Trophoblast cell (in vitro differentiated cells and primary cell): ENCODE data around the gene LDLRAD4.
A peak's percentile ranks its signal among the peaks of the same experiment; 100 is the strongest.

Experiments
- DNase-seq, 2 donors: peaks; one replicate each; pipeline ENCODE4 v3.0.0-alpha.2; 2016
- H2AFZ ChIP-seq: 2 replicates; pipeline ENCODE4 v1.6.1; 2013; ENCODE audit warnings: low read length, moderate library complexity, mild to moderate bottlenecking; ENCODE audit not compliant: insufficient read depth, poor library complexity
- H2AK5ac ChIP-seq: 2 replicates; pipeline ENCODE4 v1.6.1; 2013; ENCODE audit warnings: mild to moderate bottlenecking, low read length
- H2BK120ac ChIP-seq: 2 replicates; pipeline ENCODE4 v1.6.1; 2013; ENCODE audit warnings: low read length, mild to moderate bottlenecking, moderate library complexity; ENCODE audit not compliant: insufficient read depth, poor library complexity
- H2BK12ac ChIP-seq: 2 replicates; pipeline ENCODE4 v1.6.1; 2013; ENCODE audit warnings: mild to moderate bottlenecking, low read length, moderate library complexity
- H2BK5ac ChIP-seq: 2 replicates; pipeline ENCODE4 v1.6.1; 2013; ENCODE audit warnings: low read length, low read depth, moderate library complexity, mild to moderate bottlenecking; ENCODE audit not compliant: poor library complexity
- H3K14ac ChIP-seq: 2 replicates; pipeline ENCODE4 v1.6.1; 2013; ENCODE audit warnings: mild to moderate bottlenecking, low read length
- H3K18ac ChIP-seq: 2 replicates; pipeline ENCODE4 v1.6.1; 2013; ENCODE audit warnings: mild to moderate bottlenecking, low read length
- H3K23ac ChIP-seq: 2 replicates; pipeline ENCODE4 v1.6.1; 2013; ENCODE audit warnings: low read length
- H3K27ac ChIP-seq: 2 replicates; pipeline ENCODE4 v1.5.1; 2013; ENCODE audit warnings: low read depth, mild to moderate bottlenecking, inconsistent platforms, low read length, moderate library complexity
- H3K27me3 ChIP-seq: 2 replicates; pipeline ENCODE4 v1.6.1; 2013; ENCODE audit warnings: inconsistent platforms, mild to moderate bottlenecking, low read length, moderate library complexity; ENCODE audit not compliant: insufficient read depth
- H3K36me3 ChIP-seq, 2 experiments: 1 replicate in 1 of 2; 2 replicates in 1 of 2; pipeline ENCODE4 v1.6.1; 2013; ENCODE audit warnings: low read length in 2 of 2, mild to moderate bottlenecking in 2 of 2, moderate library complexity in 1 of 2; ENCODE audit not compliant: insufficient read depth in 2 of 2, control insufficient read depth in 1 of 2
- H3K4ac ChIP-seq: 2 replicates; pipeline ENCODE4 v1.6.1; 2013; ENCODE audit warnings: low read depth, mild to moderate bottlenecking, low read length, moderate library complexity
- H3K4me1 ChIP-seq, 2 experiments: 1 replicate in 1 of 2; 2 replicates in 1 of 2; pipeline ENCODE4 v1.6.1; 2013; ENCODE audit warnings: low read length in 2 of 2, mild to moderate bottlenecking in 2 of 2, moderate library complexity in 1 of 2; ENCODE audit not compliant: insufficient read depth in 2 of 2, control insufficient read depth in 1 of 2
- H3K4me2 ChIP-seq: 2 replicates; pipeline ENCODE4 v1.6.1; 2013; ENCODE audit warnings: inconsistent platforms, mild to moderate bottlenecking, low read length, moderate library complexity
- H3K4me3 ChIP-seq: 2 replicates; pipeline ENCODE4 v1.5.1; 2013; ENCODE audit warnings: mild to moderate bottlenecking, low read depth, low read length, inconsistent platforms
- H3K79me1 ChIP-seq: one replicate; pipeline ENCODE4 v1.6.1; 2013; ENCODE audit warnings: low read length
- H3K79me2 ChIP-seq: 2 replicates; pipeline ENCODE4 v1.6.1; 2013; ENCODE audit warnings: low read length, mild to moderate bottlenecking; ENCODE audit not compliant: control insufficient read depth, insufficient read depth, poor library complexity
- H3K9ac ChIP-seq: 2 replicates; pipeline ENCODE4 v1.6.1; 2013; ENCODE audit warnings: mild to moderate bottlenecking, low read length
- H3K9me3 ChIP-seq: 2 replicates; pipeline ENCODE4 v1.6.1; 2013; ENCODE audit warnings: low read depth, mild to moderate bottlenecking, control low read depth, inconsistent platforms, low read length; ENCODE audit not compliant: insufficient read depth
- H4K12ac ChIP-seq: 2 replicates; pipeline ENCODE4 v1.6.1; 2013; ENCODE audit warnings: low read depth, mild to moderate bottlenecking, low read length, moderate library complexity
- H4K8ac ChIP-seq: 2 replicates; pipeline ENCODE4 v1.6.1; 2013; ENCODE audit warnings: low read depth, mild to moderate bottlenecking, low read length, moderate library complexity
- H4K91ac ChIP-seq: one replicate; pipeline ENCODE4 v1.6.1; 2013; ENCODE audit warnings: low read depth, mild to moderate bottlenecking, low read length, moderate library complexity
- WGBS: extraction: QIAGEN DNeasy Blood & Tissue Kit; methylation state at CpG from one replicate; pipeline ENCODE4 v1.1.7; 2013; ENCODE audit warnings: missing lambda C conversion rate; ENCODE audit not compliant: insufficient read length, insufficient coverage; ENCODE audit errors: extremely low coverage; 5-methylcytosine and 5-hydroxymethylcytosine counted together

LDLRAD4 gene

DNA sequence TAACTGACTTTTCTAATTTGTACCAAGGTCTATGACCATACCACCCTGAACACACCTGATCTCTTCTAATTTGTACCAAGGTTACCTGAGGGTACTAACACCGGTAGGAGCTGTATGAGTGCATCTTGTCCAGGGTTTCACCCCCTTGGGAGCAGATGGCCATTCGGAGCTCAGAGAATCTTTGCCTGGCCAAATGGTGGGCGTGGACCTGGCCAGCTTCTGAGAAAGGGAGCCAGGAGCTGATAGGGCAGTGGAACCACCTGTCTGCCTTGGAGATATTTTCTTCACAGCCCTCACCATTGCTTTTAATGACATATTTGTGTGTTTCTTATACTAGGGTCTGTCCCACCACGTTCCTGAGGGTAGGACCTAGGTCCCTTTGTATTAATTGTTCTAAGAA lies 188.9 kb downstream of the LDLRAD4 start:
- H3K79me1 ChIP-seq: no peaks in the 10 kb centered on the region
- no peaks in the 10 kb centered on the region for H3K36me3 ChIP-seq
- no peak for DNase-seq
- H3K9ac ChIP-seq: no peak overlapping the region
- no peak overlapping the region for H4K12ac ChIP-seq
- no peak overlapping the region for H2AK5ac ChIP-seq
- no peak overlapping the region for H3K4ac ChIP-seq
- no peak overlapping the region for H4K91ac ChIP-seq
- H3K18ac ChIP-seq: no peak overlapping the region
- H3K27ac ChIP-seq: no peak overlapping the region
- H2AFZ ChIP-seq: no peak overlapping the region
- no peaks in the 10 kb centered on the region for H3K27me3 ChIP-seq
- H2BK5ac ChIP-seq: no peak overlapping the region
- no peak overlapping the region for H3K4me2 ChIP-seq
- no peaks in the 10 kb centered on the region for H3K79me2 ChIP-seq
- H2BK120ac ChIP-seq: no peak overlapping the region
- H3K9me3 ChIP-seq: peaks cover 2% of the 10 kb centered on the region
- H2BK12ac ChIP-seq: no peak overlapping the region
- H4K8ac ChIP-seq: no peak overlapping the region
- H3K23ac ChIP-seq: no peak overlapping the region
- H3K4me3 ChIP-seq: no peak overlapping the region
- no peaks in the 10 kb centered on the region for H3K4me1 ChIP-seq
- WGBS: no CpG with 5 or more reads among the region's 4 CpGs
- H3K14ac ChIP-seq: no peak overlapping the region

DNA sequence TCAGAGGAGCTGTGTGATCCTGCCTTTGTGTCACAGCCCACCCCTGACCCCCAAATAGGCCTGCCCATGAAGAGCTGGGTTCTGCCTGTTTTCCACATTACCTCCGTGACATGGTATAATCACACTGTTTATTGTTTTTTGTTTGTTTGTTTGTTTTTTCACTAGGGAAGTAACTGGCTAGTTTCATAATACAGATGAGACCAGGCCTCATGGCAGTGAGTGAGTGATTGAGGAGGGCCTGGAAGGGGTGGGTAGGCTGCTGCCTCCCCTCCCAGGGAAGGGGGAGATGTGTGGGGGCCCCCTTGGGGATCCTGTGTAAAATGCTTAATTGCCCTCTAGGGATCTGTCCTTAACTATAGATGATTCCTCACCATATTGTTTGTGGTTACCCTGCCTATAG lies 190.5 kb downstream of the LDLRAD4 start:
- Histone ChIP-seq H3K9ac (no peak overlapping the region), H3K4me2 (no peak overlapping the region), H3K36me3 (no peaks in the 10 kb centered on the region), H4K91ac (no peak overlapping the region), H3K18ac (no peak overlapping the region), H4K8ac (no peak overlapping the region), H2BK120ac (no peak overlapping the region), H3K4me3 (no peak overlapping the region), H3K27ac (no peak overlapping the region), H2BK5ac (no peak overlapping the region), H4K12ac (no peak overlapping the region), H3K79me1 (no peaks in the 10 kb centered on the region), H3K79me2 (no peaks in the 10 kb centered on the region), H2AK5ac (no peak overlapping the region), H3K4me1 (no peaks in the 10 kb centered on the region), H3K4ac (no peak overlapping the region), H3K27me3 (no peaks in the 10 kb centered on the region), H2AFZ (no peak overlapping the region), H3K14ac (no peak overlapping the region), H2BK12ac (no peak overlapping the region), H3K9me3 (peaks cover 4% of the 10 kb centered on the region), H3K23ac (no peak overlapping the region)
- no CpG with 5 or more reads among the region's 1 CpG for WGBS
- no peak for DNase-seq

DNA sequence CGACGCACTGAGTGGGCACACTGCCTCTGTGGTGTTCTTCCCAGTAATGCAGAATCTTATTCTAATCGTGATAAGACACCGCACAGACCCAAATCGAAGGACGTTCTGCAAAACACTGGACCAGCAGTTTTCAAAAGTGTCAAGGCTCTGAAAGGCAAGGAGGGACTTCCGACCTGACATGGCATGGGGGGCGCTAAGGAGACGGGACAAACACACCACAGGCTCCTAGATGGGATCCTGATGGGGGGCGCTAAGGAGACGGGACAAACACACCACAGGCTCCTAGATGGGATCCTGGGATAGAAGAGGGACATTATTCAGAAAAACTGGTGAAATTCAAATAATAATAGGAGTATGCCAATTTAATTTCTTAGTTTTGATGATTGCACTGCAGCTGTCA lies 191.4 kb downstream of the LDLRAD4 start:
- Histone ChIP-seq H2BK120ac (no peak overlapping the region), H3K9me3 (peaks cover 4% of the 10 kb centered on the region), H3K27ac (no peak overlapping the region), H2AFZ (no peak overlapping the region), H3K23ac (no peak overlapping the region), H2BK12ac (no peak overlapping the region), H3K4me3 (no peak overlapping the region), H3K18ac (no peak overlapping the region), H3K4me2 (no peak overlapping the region), H3K4me1 (no peaks in the 10 kb centered on the region), H4K8ac (no peak overlapping the region), H3K9ac (no peak overlapping the region), H2AK5ac (no peak overlapping the region), H4K12ac (no peak overlapping the region), H3K4ac (no peak overlapping the region), H3K14ac (no peak overlapping the region), H4K91ac (no peak overlapping the region), H2BK5ac (no peak overlapping the region), H3K79me2 (no peaks in the 10 kb centered on the region), H3K79me1 (no peaks in the 10 kb centered on the region), H3K27me3 (no peaks in the 10 kb centered on the region), H3K36me3 (no peaks in the 10 kb centered on the region)
- no peak for DNase-seq
- WGBS: no CpG with 5 or more reads among the region's 11 CpGs

DNA sequence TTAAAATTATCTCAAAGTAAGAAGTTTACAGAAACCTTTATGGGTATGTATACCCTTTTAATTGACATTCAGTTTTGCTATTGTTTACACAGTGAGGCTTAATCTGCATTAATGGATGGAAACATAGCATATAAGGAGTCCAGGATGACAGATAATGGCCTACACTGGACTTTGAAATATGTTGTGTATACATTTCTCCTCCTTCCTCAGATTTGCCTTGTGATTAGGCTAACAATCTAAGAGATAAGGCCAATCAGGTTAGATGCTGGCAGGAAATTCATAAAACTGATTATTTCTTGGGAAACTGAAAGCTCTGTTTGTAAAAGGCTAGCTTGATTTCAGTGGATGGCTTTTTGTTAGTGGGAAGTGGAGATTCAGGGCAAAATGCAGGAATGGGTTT lies 191.9 kb downstream of the LDLRAD4 start:
- Histone ChIP-seq H3K36me3 (no peaks in the 10 kb centered on the region), H3K4me2 (no peak overlapping the region), H2BK5ac (no peak overlapping the region), H3K18ac (no peak overlapping the region), H2AFZ (no peak overlapping the region), H2AK5ac (no peak overlapping the region), H4K8ac (no peak overlapping the region), H3K23ac (no peak overlapping the region), H3K4ac (no peak overlapping the region), H3K27ac (no peak overlapping the region), H4K91ac (no peak overlapping the region), H3K4me1 (no peaks in the 10 kb centered on the region), H3K79me1 (no peaks in the 10 kb centered on the region), H3K79me2 (no peaks in the 10 kb centered on the region), H3K9ac (no peak overlapping the region), H4K12ac (no peak overlapping the region), H3K27me3 (no peaks in the 10 kb centered on the region), H2BK120ac (no peak overlapping the region), H3K9me3 (peaks cover 4% of the 10 kb centered on the region), H3K4me3 (no peak overlapping the region), H3K14ac (no peak overlapping the region), H2BK12ac (no peak overlapping the region)
- DNase-seq: no peak

DNA sequence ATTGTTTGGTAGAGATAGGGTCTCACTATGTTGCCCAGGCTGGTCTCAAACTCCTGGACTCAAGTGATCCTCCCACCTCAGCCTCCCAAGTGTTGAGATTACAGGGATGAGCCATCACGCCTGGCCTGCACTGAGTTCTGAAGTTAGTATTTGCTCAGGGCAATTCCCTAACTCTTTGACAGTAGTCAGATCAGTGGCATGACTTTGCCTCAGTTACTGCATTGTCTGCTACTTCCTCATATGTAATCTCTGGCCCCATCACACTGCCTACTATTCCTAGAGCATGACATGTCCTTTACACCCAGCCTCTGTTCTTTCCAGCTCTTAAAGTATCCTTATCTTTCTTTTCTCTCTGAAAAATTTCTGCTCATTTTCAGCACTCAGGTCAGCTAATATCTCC lies 193.5 kb downstream of the LDLRAD4 start:
- Histone ChIP-seq H3K18ac (no peak overlapping the region), H3K4me1 (no peaks in the 10 kb centered on the region), H2BK120ac (no peak overlapping the region), H2BK12ac (no peak overlapping the region), H3K4me3 (no peak overlapping the region), H3K4ac (no peak overlapping the region), H3K9ac (no peak overlapping the region), H3K79me1 (no peaks in the 10 kb centered on the region), H3K4me2 (no peak overlapping the region), H4K8ac (no peak overlapping the region), H3K36me3 (no peaks in the 10 kb centered on the region), H2BK5ac (no peak overlapping the region), H4K91ac (no peak overlapping the region), H3K14ac (no peak overlapping the region), H2AFZ (no peak overlapping the region), H3K79me2 (no peaks in the 10 kb centered on the region), H3K23ac (no peak overlapping the region), H2AK5ac (no peak overlapping the region), H4K12ac (no peak overlapping the region), H3K27me3 (no peaks in the 10 kb centered on the region), H3K9me3 (peaks cover 4% of the 10 kb centered on the region), H3K27ac (no peak overlapping the region)
- no CpG with 5 or more reads among the region's 1 CpG for WGBS
- peak; percentile 57 to 67 for DNase-seq
